Skeletal muscle satellite cell (primary cell): ENCODE measurements around the gene CNTN3. TPM values are rescaled to one million over a fixed set of nuclear protein-coding genes. Genes with fewer than 3 reads are reported as not detected.

ENCODE experiments used
- H3K27me3 ChIP-seq: 2 replicates; pipeline ENCODE4 v1.7.0; 2013; ENCODE audit warnings: low read length; ENCODE audit not compliant: control insufficient read depth, insufficient read depth
- H3K36me3 ChIP-seq: 2 replicates; pipeline ENCODE4 v1.7.0; 2013; ENCODE audit warnings: mild to moderate bottlenecking, control low read depth, low read length; ENCODE audit not compliant: insufficient read depth
- H3K4me1 ChIP-seq: 2 replicates; pipeline ENCODE4 v1.7.0; 2013; ENCODE audit warnings: low read length; ENCODE audit not compliant: control insufficient read depth, insufficient read depth
- H3K4me2 ChIP-seq: 2 replicates; pipeline ENCODE4 v1.7.0; 2013; ENCODE audit warnings: mild to moderate bottlenecking, low read length
- H3K4me3 ChIP-seq: 2 replicates; pipeline ENCODE4 v1.7.0; 2013; ENCODE audit warnings: low read length
- H3K9ac ChIP-seq: 2 replicates; pipeline ENCODE4 v1.7.0; 2013; ENCODE audit warnings: mild to moderate bottlenecking, low read depth, low read length, moderate library complexity
- H3K9me3 ChIP-seq: replicated peaks from 2 replicates; pipeline ENCODE4 v1.7.0; 2013; ENCODE audit warnings: mild to moderate bottlenecking, control low read depth, low read length
- total RNA-seq: library from RNA; depleted of rRNA; stranded (reverse); fragments of >200 nt; gene quantifications from 2 replicates; pipeline ENCODE4 v1.2.3, GENCODE V29; 2012; rRNA removed

CNTN3 gene
- 0.76 and 1.3 TPM in 2 replicates for total RNA-seq

DNA sequence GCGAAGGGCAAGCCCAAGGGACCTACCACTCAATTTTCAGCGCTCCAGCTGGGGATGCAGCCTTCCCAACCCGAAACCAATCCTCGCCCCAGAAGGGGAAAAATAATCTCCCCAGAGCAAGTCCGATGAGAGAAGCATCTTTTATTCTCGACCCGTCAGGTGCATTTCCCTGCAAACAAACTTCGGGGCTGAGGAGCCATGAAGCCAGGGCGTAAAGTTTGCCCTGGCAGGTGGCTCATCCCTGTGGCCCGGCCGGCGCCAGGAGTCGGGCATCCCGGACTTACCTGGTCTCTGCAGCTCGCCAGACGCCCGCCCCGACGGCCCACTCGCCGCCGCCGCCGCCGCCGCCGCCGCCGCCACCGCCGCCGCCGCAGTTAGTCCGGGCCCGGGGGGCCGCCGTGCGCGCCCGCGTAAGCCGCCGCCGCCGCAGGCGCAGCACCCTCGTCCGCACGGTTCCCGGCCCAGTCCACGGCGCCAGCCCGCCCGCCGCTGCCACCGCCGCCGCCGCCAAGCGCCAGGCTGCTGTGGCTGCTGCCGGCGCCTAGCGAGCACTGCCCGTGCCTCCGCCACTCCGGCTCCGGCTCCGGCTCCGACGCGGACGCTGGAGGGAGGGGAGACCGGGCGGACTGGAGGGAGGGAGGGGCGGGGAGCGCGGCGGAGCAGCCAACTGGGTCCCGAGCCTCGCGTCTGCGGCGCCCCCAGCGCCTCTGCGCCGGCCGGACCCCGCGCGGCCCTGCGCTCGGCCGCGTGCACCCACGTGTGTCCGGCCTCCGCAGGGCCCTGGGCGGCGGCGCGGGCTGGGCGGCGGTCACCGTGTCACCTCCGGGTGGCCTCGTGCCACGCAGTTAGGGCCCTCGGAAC, at the start of gene CNTN3:
Gene CNTN3 (minus strand): TSS at position 553 of the 861 bp plus-strand sequence. CDS start 93,547 bp downstream, outside the sequence.
- H3K27me3 ChIP-seq: peaks cover 10% of the 10 kb centered on the region
- H3K4me3 ChIP-seq: peak within 1 kb of the TSS; percentile 66
- peak within 1 kb of the TSS; percentile 87 for H3K4me2 ChIP-seq
- peak within 1 kb of the TSS; percentile 29 for H3K9ac ChIP-seq
- peaks cover 14% of the 10 kb centered on the region for H3K4me1 ChIP-seq
- H3K9me3 ChIP-seq: no peaks in the 10 kb centered on the region
- no peaks in the 10 kb centered on the region for H3K36me3 ChIP-seq

DNA sequence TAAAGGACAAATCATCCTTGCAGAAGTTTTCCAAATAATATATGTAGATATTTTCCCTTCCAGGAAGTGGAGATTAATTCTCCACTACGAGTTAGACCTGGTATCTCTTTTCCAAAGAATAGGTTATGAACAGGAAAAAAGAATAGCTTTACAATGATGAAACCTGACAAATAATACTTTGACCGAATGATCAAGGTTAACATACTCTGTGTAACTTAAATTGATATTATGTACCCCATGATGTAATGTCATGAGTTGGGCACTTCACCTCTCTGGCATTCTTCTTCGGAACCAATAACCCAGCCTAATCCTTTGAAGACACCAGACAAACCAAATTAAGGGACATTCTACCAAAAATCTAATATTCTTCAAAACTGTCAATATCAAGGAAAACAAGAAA, 48.7 kb upstream of the CNTN3 start:
- no peak overlapping the region for H3K4me3 ChIP-seq
- H3K9ac ChIP-seq: no peak overlapping the region
- no peaks in the 10 kb centered on the region for H3K9me3 ChIP-seq
- no peaks in the 10 kb centered on the region for H3K27me3 ChIP-seq
- no peaks in the 10 kb centered on the region for H3K4me1 ChIP-seq
- H3K36me3 ChIP-seq: no peaks in the 10 kb centered on the region
- H3K4me2 ChIP-seq: no peak overlapping the region

DNA sequence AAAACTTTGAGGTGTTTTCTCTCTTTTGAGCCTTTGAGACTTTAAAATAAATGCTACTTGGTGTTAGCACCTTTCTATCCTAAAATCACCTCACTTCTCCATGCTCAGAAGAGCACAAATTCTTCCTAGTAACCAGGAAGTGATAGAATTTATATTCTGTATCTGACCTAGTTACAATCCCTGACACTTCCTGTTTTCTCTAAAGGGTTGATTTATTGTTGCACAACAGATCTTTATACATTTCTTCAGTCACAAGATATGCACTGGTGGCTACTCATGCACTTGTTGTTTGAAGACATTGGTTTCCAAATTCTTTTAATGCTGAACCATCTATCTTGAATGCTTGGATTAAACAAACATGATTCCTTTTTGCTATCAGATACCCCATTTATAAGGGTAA, 47.2 kb upstream of the CNTN3 start:
- H3K4me2 ChIP-seq: no peak overlapping the region
- H3K9me3 ChIP-seq: no peaks in the 10 kb centered on the region
- H3K4me3 ChIP-seq: no peak overlapping the region
- no peaks in the 10 kb centered on the region for H3K36me3 ChIP-seq
- no peaks in the 10 kb centered on the region for H3K4me1 ChIP-seq
- H3K9ac ChIP-seq: no peak overlapping the region
- no peaks in the 10 kb centered on the region for H3K27me3 ChIP-seq

DNA sequence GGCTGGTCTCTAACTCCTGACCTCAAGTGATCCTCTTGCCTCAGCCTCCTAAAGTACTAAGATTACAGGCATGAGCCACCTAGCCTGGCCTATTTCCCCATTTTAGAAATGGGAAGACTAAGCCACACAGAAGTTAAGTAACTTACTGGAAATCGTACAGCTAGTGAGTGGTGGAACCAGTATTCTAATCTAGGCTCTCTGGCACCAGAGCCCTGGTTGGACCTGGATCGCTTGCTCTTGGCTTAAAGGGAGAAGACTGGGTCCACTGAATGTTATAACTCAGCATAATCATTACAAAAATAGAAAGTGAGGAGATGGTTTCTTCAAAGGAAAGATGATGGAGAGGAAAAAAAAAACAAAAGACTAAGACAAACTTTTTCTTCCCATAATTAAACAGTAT, 37.4 kb upstream of the CNTN3 start:
- Histone ChIP-seq H3K27me3 (no peaks in the 10 kb centered on the region), H3K36me3 (no peaks in the 10 kb centered on the region), H3K4me1 (no peaks in the 10 kb centered on the region), H3K9ac (no peak overlapping the region), H3K4me2 (no peak overlapping the region), H3K4me3 (no peak overlapping the region), H3K9me3 (no peaks in the 10 kb centered on the region)

DNA sequence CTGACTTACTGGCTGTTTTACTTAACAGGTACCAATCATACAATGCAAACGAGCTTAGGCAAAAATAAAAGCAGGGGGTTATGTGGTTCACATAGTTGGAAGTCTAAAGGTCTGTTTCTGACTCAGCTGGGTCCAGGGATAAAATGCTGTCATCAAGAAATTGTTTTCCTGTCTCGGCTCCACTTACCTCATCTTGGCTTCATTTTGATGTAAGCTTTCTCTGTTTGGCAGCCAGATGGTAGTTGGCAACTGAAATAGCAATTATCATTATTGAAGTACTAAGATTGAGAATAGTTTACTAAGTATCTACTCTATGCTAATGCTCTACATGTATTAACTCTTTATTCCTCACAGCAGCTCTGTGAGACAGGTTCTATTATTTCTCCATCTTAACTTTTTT, 36.8 kb upstream of the CNTN3 start:
- Histone ChIP-seq H3K4me2 (no peak overlapping the region), H3K4me3 (no peak overlapping the region), H3K4me1 (no peaks in the 10 kb centered on the region), H3K9me3 (no peaks in the 10 kb centered on the region), H3K27me3 (no peaks in the 10 kb centered on the region), H3K36me3 (no peaks in the 10 kb centered on the region), H3K9ac (no peak overlapping the region)

DNA sequence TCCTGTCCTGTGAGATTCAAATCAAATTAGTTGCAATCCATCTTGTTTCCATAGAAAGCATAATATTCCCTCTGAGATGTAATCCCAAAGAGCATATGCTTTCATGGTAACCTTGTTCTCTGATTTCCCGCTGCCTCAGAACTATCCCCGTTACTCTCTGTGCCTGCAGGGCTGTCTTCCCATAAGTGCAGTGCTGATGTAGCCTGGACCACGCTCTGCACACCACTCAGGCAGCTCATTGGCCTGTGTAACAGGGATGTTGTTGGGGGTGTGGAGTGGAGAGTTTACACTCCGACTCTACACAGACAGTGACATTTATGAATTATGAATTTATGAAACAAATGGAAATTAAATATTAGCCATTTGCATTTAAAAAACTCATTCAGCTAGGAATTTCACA, 33.6 kb upstream of the CNTN3 start:
- Histone ChIP-seq H3K9ac (no peak overlapping the region), H3K36me3 (no peaks in the 10 kb centered on the region), H3K4me3 (no peak overlapping the region), H3K4me2 (no peak overlapping the region), H3K27me3 (no peaks in the 10 kb centered on the region), H3K4me1 (peaks cover 13% of the 10 kb centered on the region), H3K9me3 (no peaks in the 10 kb centered on the region)

DNA sequence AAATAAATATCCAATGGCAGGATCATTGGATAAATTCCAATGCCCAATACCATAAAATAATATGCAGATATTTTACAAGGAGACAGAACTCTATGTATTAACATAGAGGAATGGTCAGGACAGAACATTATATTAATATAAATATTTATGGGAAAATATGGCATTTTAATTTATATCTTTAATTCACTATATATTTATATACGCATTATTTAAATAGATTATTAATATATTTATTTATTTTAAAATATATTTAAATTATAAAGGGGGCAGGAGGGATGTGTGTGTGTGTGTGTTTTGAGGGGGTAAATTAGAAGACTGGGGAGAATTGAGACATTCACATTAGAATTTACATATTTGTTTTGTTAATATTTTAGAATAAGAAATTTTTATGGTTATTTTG, 31.6 kb upstream of the CNTN3 start:
- Histone ChIP-seq H3K9me3 (no peaks in the 10 kb centered on the region), H3K36me3 (no peaks in the 10 kb centered on the region), H3K4me2 (no peak overlapping the region), H3K27me3 (no peaks in the 10 kb centered on the region), H3K9ac (no peak overlapping the region), H3K4me1 (peaks cover 19% of the 10 kb centered on the region), H3K4me3 (no peak overlapping the region)

DNA sequence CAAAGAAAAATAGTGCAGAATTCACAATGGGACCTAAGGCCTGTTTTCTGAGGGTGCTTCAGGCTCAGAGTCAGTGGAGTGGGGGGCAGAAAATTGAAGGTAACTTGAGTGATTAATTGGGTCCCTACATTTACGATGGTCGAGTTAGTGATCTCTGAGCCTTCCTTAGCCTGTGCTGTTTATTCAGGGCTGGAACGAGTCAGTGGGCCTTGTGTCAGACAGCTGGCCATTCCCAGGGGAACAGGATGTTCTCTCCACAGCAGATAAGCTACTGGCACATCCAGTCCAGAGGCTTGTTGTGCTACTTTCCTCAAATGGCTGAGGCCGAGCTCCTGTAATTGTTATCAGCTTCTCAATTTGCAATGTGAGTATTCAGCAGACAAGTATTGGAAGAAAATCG, 29.2 kb upstream of the CNTN3 start:
- Histone ChIP-seq H3K4me3 (no peak overlapping the region), H3K4me2 (peak overlapping the region; percentile 40), H3K36me3 (no peaks in the 10 kb centered on the region), H3K27me3 (no peaks in the 10 kb centered on the region), H3K9ac (peak overlapping the region; percentile 36), H3K4me1 (peaks cover 29% of the 10 kb centered on the region), H3K9me3 (no peaks in the 10 kb centered on the region)

DNA sequence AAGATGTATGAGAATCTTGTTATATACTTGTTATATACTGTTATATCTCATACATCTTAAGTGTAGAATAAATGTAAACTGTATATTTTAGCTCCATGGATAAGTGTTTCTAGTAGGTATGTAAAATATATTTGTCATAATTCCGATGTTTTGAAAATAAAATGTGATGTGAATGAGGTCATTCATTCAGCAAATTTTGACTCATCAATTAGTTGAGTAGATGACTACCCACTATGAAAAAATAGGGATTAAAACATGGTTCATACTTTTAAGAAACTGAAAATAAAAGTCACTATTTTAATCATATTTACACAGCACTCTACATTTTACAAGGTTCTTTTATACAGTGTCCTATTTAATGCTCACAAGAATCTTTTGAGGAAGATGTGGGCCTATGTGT, 28.4 kb upstream of the CNTN3 start:
- Histone ChIP-seq H3K9ac (peak overlapping the region; percentile 36), H3K4me3 (no peak overlapping the region), H3K4me2 (peak overlapping the region; percentile 40), H3K4me1 (peaks cover 29% of the 10 kb centered on the region), H3K36me3 (no peaks in the 10 kb centered on the region), H3K27me3 (no peaks in the 10 kb centered on the region), H3K9me3 (no peaks in the 10 kb centered on the region)

DNA sequence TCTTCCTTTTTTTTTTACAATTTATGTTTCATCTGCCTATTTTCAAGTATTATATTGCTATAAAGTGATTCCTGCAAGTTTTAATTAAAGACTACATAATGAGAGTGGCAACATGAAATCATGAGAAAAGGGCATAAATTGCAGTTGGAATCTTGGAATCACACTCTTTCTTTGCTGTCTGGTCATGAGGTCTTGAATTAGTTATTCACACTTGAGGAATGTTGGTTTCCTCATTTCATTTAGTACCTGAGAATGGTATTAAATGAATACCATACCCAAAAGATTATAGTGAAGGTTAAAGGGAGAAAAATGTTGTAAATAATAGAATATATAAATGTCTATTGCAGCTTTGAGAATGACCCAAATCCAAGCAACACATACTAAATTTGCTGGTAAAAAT, 25.8 kb upstream of the CNTN3 start:
- Histone ChIP-seq H3K4me1 (peaks cover 36% of the 10 kb centered on the region), H3K4me2 (no peak overlapping the region), H3K27me3 (no peaks in the 10 kb centered on the region), H3K4me3 (no peak overlapping the region), H3K9ac (no peak overlapping the region), H3K36me3 (no peaks in the 10 kb centered on the region), H3K9me3 (no peaks in the 10 kb centered on the region)

DNA sequence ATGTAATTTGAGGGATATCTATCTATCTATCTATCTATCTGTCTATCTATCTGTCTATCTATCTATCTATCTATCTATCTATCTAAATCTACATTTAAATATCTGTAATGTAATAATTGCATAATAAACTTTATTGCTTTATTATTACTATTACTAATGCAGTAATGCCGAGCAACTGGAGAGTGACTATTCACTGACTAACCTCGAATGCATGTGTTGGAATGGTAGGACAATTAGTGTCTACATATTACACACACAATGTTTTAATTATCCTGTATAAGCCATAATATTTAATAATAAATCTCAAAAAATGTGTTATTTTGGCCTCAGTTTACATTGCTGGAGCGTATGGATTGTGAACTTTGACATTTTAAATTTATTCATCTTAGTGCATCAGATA, 25.2 kb upstream of the CNTN3 start:
- Histone ChIP-seq H3K36me3 (no peaks in the 10 kb centered on the region), H3K9me3 (no peaks in the 10 kb centered on the region), H3K27me3 (no peaks in the 10 kb centered on the region), H3K4me3 (no peak overlapping the region), H3K9ac (no peak overlapping the region), H3K4me2 (no peak overlapping the region), H3K4me1 (peaks cover 36% of the 10 kb centered on the region)

DNA sequence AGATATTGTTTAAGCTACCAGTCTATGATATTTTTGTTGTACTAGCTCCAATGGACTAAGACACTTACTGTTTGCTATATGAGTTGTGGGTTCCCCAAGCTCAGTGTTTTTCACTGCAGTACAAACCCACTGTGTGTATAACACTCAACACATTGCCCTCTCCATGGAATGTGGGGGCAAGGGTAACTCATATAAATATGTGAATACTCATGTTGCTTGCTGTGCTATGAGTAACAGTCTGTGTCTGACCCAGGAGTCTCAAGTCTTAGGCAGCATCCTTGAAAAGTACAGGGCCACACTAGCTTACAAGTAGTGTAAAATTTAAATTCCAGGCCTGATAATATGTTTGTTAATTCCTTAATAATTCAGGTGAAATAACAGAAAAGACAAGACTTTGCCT, 22.5 kb upstream of the CNTN3 start:
- Histone ChIP-seq H3K9me3 (no peaks in the 10 kb centered on the region), H3K4me3 (no peak overlapping the region), H3K4me2 (no peak overlapping the region), H3K36me3 (no peaks in the 10 kb centered on the region), H3K4me1 (peaks cover 18% of the 10 kb centered on the region), H3K27me3 (no peaks in the 10 kb centered on the region), H3K9ac (no peak overlapping the region)
